ENCODE data around the gene MUTYH. TPM values are rescaled to one million over a fixed set of nuclear protein-coding genes. Genes with fewer than 3 reads are reported as not detected.

Gene MUTYH
- total and polyA plus RNA-seq, 9 of the 15 experiments (the other 6 are each of a cell fraction or from before 2014, with no cell fraction given): 3.4 to 53.5 (median 29.0) TPM

GRCh38 chr1:45379524-45379923 lies 39.3 kb upstream of the MUTYH start:
- Histone ChIP-seq H3K27ac (ENCODE audit: extremely low read depth, low read depth, low read length) (no peak overlapping the region), H3K9me1 (ENCODE audit: control insufficient read depth, insufficient read depth, low read length) (no peaks in the 10 kb centered on the region), H4K20me1 (replicated peaks; ENCODE audit: control insufficient read depth, insufficient read depth, low read length) (no peaks in the 10 kb centered on the region), H3K79me2 (ENCODE audit: control insufficient read depth, insufficient read depth, low read length) (no peaks in the 10 kb centered on the region), H2AFZ (ENCODE audit: low read depth, low read length) (no peak overlapping the region), H3K27me3 (ENCODE audit: control insufficient read depth in 2 of 2, insufficient read depth in 2 of 2, low read length in 2 of 2) (no peaks in the 10 kb centered on the region; a peak in 1 of 5 replicates), H3K36me3 (ENCODE audit: control insufficient read depth, insufficient read depth, low read length) (no peaks in the 10 kb centered on the region), H3K4me3 (no peak overlapping the region), H3K9me3 (replicated peaks; ENCODE audit: control insufficient read depth, insufficient read depth, low read depth, low read length) (no peaks in the 10 kb centered on the region), H3K9ac (ENCODE audit: insufficient read depth in 1 of 2, low read depth in 2 of 2, low read length in 2 of 2) (no peak overlapping the region), H3K4me2 (ENCODE audit: insufficient read depth, low read length) (no peak overlapping the region), H3K4me1 (replicated peaks in 1 of 2; ENCODE audit: control insufficient read depth in 2 of 2, insufficient read depth in 2 of 2, low read length in 2 of 2) (no peaks in the 10 kb centered on the region)
- ChIA-PET POLR2A (interaction anchor here (1.3 to 1.8 kb wide), 3 partner anchors 39 to 367 kb away, joined by 3 to 5 read pairs (median 5); partner anchors contain the start of genes MUTYH, PRDX1, TOE1 and UROD), CTCF (ENCODE audit: low intra/inter-chr PET ratio) (no interaction called here)
- no peak for DNase-seq (ENCODE audit: extremely low read depth in 1 of 4, low spot score in 3 of 4)
- no peak for FAIRE-seq
- WGBS (ENCODE audit: insufficient coverage, low coverage, missing lambda C conversion rate): 19% methylated on average over 6 of the region's 6 CpGs
- no peak for ATAC-seq
- BruUV-seq (replicated peaks): no TSS peak
- in situ Hi-C loops (cut with MboI) (no loop called here), intact Hi-C loops (cut with micrococcal nuclease) (no loop called here)
- TF ChIP-seq SAFB2 (IDR thresholded peaks at IDR 0.05; ENCODE audit: borderline replicate concordance, low read depth, low read length, severe bottlenecking) (no peak), SMAD3 (CRISPR knock-in tag; conservative IDR thresholded peaks at IDR 0.05) (no peak), THAP7 (CRISPR knock-in tag; IDR thresholded peaks at IDR 0.05) (no peak), POLR2H (tag; IDR thresholded peaks at IDR 0.05; ENCODE audit: low read depth) (no peak), AFF4 (CRISPR knock-in tag; IDR thresholded peaks at IDR 0.05) (no peak), ZSCAN29 (IDR thresholded peaks at IDR 0.05) (no peak), ZNF280A (IDR thresholded peaks at IDR 0.05; ENCODE audit: low read depth, partially characterized antibody) (no peak), TBP (optimal IDR thresholded peaks at IDR 0.05; ENCODE audit: low read depth, low read length) (no peak), NFXL1 (CRISPR knock-in tag; IDR thresholded peaks at IDR 0.05) (no peak), TAL1 (IDR thresholded peaks at IDR 0.05) (no peak), SRSF1 (IDR thresholded peaks at IDR 0.05; ENCODE audit: low read depth, low read length) (no peak), HNRNPLL (IDR thresholded peaks at IDR 0.05; ENCODE audit: low read depth, low read length, poor library complexity, severe bottlenecking) (no peak)

All from K562 (cell line).